SK-N-SH (cell line): ENCODE results near the gene SLC13A2.

Source experiments
- CTCF ChIP-seq: fragments of 200-600 bp; sonication (generic); IDR thresholded peaks from 2 replicates; pipeline ENCODE4 v1.6.1; 2017; ENCODE audit warnings: antibody characterized with exemption, mild to moderate bottlenecking, moderate library complexity
- EP300 ChIP-seq, 2 experiments: IDR thresholded peaks; 2 replicates each; pipeline versions ENCODE4 v1.4.0 to v1.6.1; 2012; ENCODE audit warnings: borderline replicate concordance in 1 of 2, low read depth in 1 of 2, low read length in 1 of 2
- EZH2phosphoT487 ChIP-seq: fragments of 200-600 bp; sonication (generic); IDR thresholded peaks from 2 replicates; pipeline ENCODE4 v1.6.1; 2017; ENCODE audit warnings: low read depth, mixed run types, mild to moderate bottlenecking, antibody characterized with exemption, moderate library complexity, borderline replicate concordance
- FOXM1 ChIP-seq: IDR thresholded peaks from 2 replicates; pipeline ENCODE4 v1.4.0; 2012; ENCODE audit warnings: low read depth, mild to moderate bottlenecking
- JUND ChIP-seq: IDR thresholded peaks from 2 replicates; pipeline ENCODE4 v1.4.0; 2012
- MAX ChIP-seq: IDR thresholded peaks from 2 replicates; pipeline ENCODE4 v1.4.0; 2012; ENCODE audit warnings: low read depth
- NFIC ChIP-seq: IDR thresholded peaks from 2 replicates; pipeline ENCODE4 v1.4.0; 2012; ENCODE audit warnings: borderline replicate concordance
- POLR2AphosphoS5 ChIP-seq: IDR thresholded peaks from 2 replicates; pipeline ENCODE4 v1.6.1; 2012; ENCODE audit warnings: low read depth, low read length
- RAD21 ChIP-seq: IDR thresholded peaks from 2 replicates; pipeline ENCODE4 v1.6.1; 2012; ENCODE audit warnings: mild to moderate bottlenecking, low read length
- RCOR1 ChIP-seq: fragments of 150-350 bp; IDR thresholded peaks from 2 replicates; pipeline ENCODE4 v1.6.1; 2017; ENCODE audit warnings: antibody characterized with exemption, low read length
- SIN3A ChIP-seq: IDR thresholded peaks from 2 replicates; pipeline ENCODE4 v1.6.1; 2012; ENCODE audit warnings: low read depth, mild to moderate bottlenecking, low read length, moderate library complexity, borderline replicate concordance
- TCF12 ChIP-seq: IDR thresholded peaks from 2 replicates; pipeline ENCODE4 v1.4.0; 2012
- ZBTB33 ChIP-seq: IDR thresholded peaks from 2 replicates; pipeline ENCODE4 v1.4.0; 2012; ENCODE audit warnings: low read depth, borderline replicate concordance

- no peak for TF ChIP-seq CTCF
- no peak for TF ChIP-seq RCOR1
- TF ChIP-seq EP300 (IDR thresholded peaks at IDR 0.05; ENCODE audit: borderline replicate concordance in 1 of 2, low read depth in 1 of 2, low read length in 1 of 2) = no peak
- TF ChIP-seq EZH2phosphoT487 = no peak
- TF ChIP-seq SIN3A = no peak
- TF ChIP-seq JUND = no peak
- no peak for TF ChIP-seq ZBTB33
- no peak for TF ChIP-seq FOXM1
- no peak for TF ChIP-seq NFIC
- TF ChIP-seq RAD21 = no peak
- no peak for TF ChIP-seq MAX
- TF ChIP-seq TCF12 = no peak
- TF ChIP-seq POLR2AphosphoS5 = no peak
These were observed 66.8 kb downstream of the SLC13A2 start for GRCh38 chr17:28540231-28540630.
